H1 (cell line): ENCODE results near the gene CYBA. TPM values are rescaled to one million over a fixed set of nuclear protein-coding genes. Genes with fewer than 3 reads are reported as not detected.

Source experiments
- CTCF ChIA-PET: fragments of 300-600 bp; sonication (Branson Sonifier 250); formaldehyde crosslinking; loops from one replicate; lab custom pipeline; 2021; ENCODE audit not compliant: partially characterized antibody; lab: Charles Lee
- POLR2A ChIA-PET: fragments of 300-600 bp; sonication (Branson Sonifier 250); formaldehyde crosslinking; loops from one replicate; lab custom pipeline; 2021; ENCODE audit warnings: inconsistent platforms; ENCODE audit not compliant: partially characterized antibody; lab: Charles Lee
- DNase-seq, 2 experiments: peaks; one replicate each; pipeline versions ENCODE4 v3.0.0 to v3.0.0-alpha.2; 2010 to 2022; ENCODE audit warnings: low spot score in 2 of 2, low read depth in 1 of 2, mixed read lengths in 1 of 2
- FAIRE-seq: peaks from 2 replicates; lab custom pipeline; 2011; peaks lifted over from hg19 to GRCh38; lab: Jason Lieb, UNC
- H2AFZ ChIP-seq: 2 replicates; pipeline ENCODE4 v1.8.1; 2012; ENCODE audit warnings: low read length, inconsistent platforms
- H2AK5ac ChIP-seq: 2 replicates; pipeline ENCODE4 v1.6.1; 2013; ENCODE audit warnings: low read depth, low read length
- H2BK120ac ChIP-seq: replicated peaks from 2 replicates; pipeline ENCODE3; 2013; ENCODE audit warnings: low read depth, low read length, inconsistent platforms
- H2BK12ac ChIP-seq: 2 replicates; pipeline ENCODE4 v1.6.1; 2013; ENCODE audit warnings: low read depth, low read length
- H2BK15ac ChIP-seq: 2 replicates; pipeline ENCODE4 v1.6.1; 2013; ENCODE audit warnings: low read length
- H2BK20ac ChIP-seq: 2 replicates; pipeline ENCODE4 v1.6.1; 2013; ENCODE audit warnings: low read length
- H2BK5ac ChIP-seq: 2 replicates; pipeline ENCODE4 v1.6.1; 2013; ENCODE audit warnings: low read depth, low read length
- H3K14ac ChIP-seq: 2 replicates; pipeline ENCODE4 v1.6.1; 2013; ENCODE audit warnings: inconsistent platforms; ENCODE audit not compliant: insufficient read length
- H3K18ac ChIP-seq: 2 replicates; pipeline ENCODE4 v1.6.1; 2013; ENCODE audit warnings: low read length; ENCODE audit errors: extremely low read depth
- H3K23ac ChIP-seq: 2 replicates; pipeline ENCODE4 v1.6.1; 2013; ENCODE audit warnings: inconsistent platforms; ENCODE audit not compliant: insufficient read length
- H3K23me2 ChIP-seq: 2 replicates; pipeline ENCODE4 v1.6.1; 2013; ENCODE audit warnings: low read depth, low read length
- H3K27ac ChIP-seq: 2 replicates; pipeline ENCODE4 v1.6.1; 2011; ENCODE audit warnings: low read depth, low read length, inconsistent platforms
- H3K27me3 ChIP-seq, 4 experiments: replicated peaks in 1 of 4; 1 replicate in 1 of 4; 2 replicates in 3 of 4; pipeline versions ENCODE4 v1.6.1 to v1.8.1; 2011 to 2013; ENCODE audit warnings: low read length in 3 of 4, mild to moderate bottlenecking in 3 of 4, inconsistent platforms in 2 of 4, mixed read lengths in 2 of 4, moderate library complexity in 1 of 4; ENCODE audit not compliant: control insufficient read depth in 3 of 4, insufficient read depth in 3 of 4; ENCODE audit errors: extremely low read depth in 1 of 4
- H3K36me3 ChIP-seq, 4 experiments: 2 replicates each; pipeline versions ENCODE4 v1.6.1 to v1.8.1; 2011 to 2013; ENCODE audit warnings: mild to moderate bottlenecking in 4 of 4, low read length in 3 of 4, moderate library complexity in 2 of 4, control low read depth in 1 of 4, inconsistent platforms in 1 of 4; ENCODE audit not compliant: insufficient read depth in 4 of 4, control insufficient read depth in 2 of 4
- H3K4ac ChIP-seq: replicated peaks from 2 replicates; pipeline ENCODE3; 2013; ENCODE audit warnings: low read length, low read depth, mixed read lengths, inconsistent platforms; ENCODE audit not compliant: insufficient read length
- H3K4me1 ChIP-seq, 4 experiments: replicated peaks in 1 of 4; 1 replicate in 1 of 4; 2 replicates in 3 of 4; pipeline versions ENCODE4 v1.6.1 to v1.8.1; 2011 to 2013; ENCODE audit warnings: low read length in 3 of 4, inconsistent platforms in 2 of 4, mixed read lengths in 1 of 4; ENCODE audit not compliant: insufficient read depth in 4 of 4, control insufficient read depth in 3 of 4
- H3K4me2 ChIP-seq, 2 experiments: 2 replicates each; pipeline versions ENCODE4 v1.6.1 to v1.8.1; 2011 to 2013; ENCODE audit warnings: low read depth in 2 of 2, low read length in 2 of 2, control low read depth in 1 of 2, inconsistent platforms in 1 of 2, mild to moderate bottlenecking in 1 of 2; ENCODE audit not compliant: insufficient read depth in 1 of 2
- H3K4me3 ChIP-seq, 4 experiments: fragments of 200-600, 300-600 bp in 1 of 4; sonication (generic), shearing (Covaris generic), sonication (Bioruptor Twin) in 1 of 4; 2 replicates each; pipeline versions ENCODE4 v1.5.1 to v1.8.1; 2011 to 2016; ENCODE audit warnings: low read length in 4 of 4, low read depth in 3 of 4, control low read depth in 2 of 4, inconsistent platforms in 2 of 4, mild to moderate bottlenecking in 2 of 4, mixed read lengths in 1 of 4, moderate library complexity in 1 of 4; ENCODE audit not compliant: insufficient read depth in 2 of 4; ENCODE audit errors: extremely low read depth in 1 of 4
- H3K56ac ChIP-seq: replicated peaks from 2 replicates; pipeline ENCODE3; 2013; ENCODE audit warnings: low read depth, mild to moderate bottlenecking, mixed read lengths, low read length, inconsistent platforms; ENCODE audit not compliant: insufficient read length
- H3K79me1 ChIP-seq: 2 replicates; pipeline ENCODE4 v1.6.1; 2013; ENCODE audit warnings: low read depth, low read length, control low read depth
- H3K79me2 ChIP-seq, 2 experiments: 2 replicates each; pipeline versions ENCODE4 v1.6.1 to v1.8.1; 2012 to 2013; ENCODE audit warnings: low read length in 2 of 2, mild to moderate bottlenecking in 2 of 2, inconsistent platforms in 1 of 2; ENCODE audit not compliant: insufficient read depth in 2 of 2, control insufficient read depth in 1 of 2
- H3K9ac ChIP-seq, 4 experiments: replicated peaks in 1 of 4; 1 replicate in 1 of 4; 2 replicates in 3 of 4; pipeline versions ENCODE4 v1.6.1 to v1.8.1; 2011 to 2013; ENCODE audit warnings: low read depth in 3 of 4, low read length in 3 of 4, control low read depth in 2 of 4, mild to moderate bottlenecking in 2 of 4, moderate library complexity in 2 of 4, inconsistent platforms in 1 of 4; ENCODE audit errors: extremely low read depth in 1 of 4
- H3K9me3 ChIP-seq, 2 experiments: 2 replicates each; pipeline versions ENCODE4 v1.6.1 to v1.8.1; 2012 to 2013; ENCODE audit warnings: mild to moderate bottlenecking in 2 of 2, moderate library complexity in 2 of 2, control low read depth in 1 of 2, inconsistent platforms in 1 of 2, low read depth in 1 of 2, low read length in 1 of 2, mixed read lengths in 1 of 2; ENCODE audit not compliant: insufficient read depth in 2 of 2
- H4K20me1 ChIP-seq, 2 experiments: replicated peaks in 1 of 2; 2 replicates each; pipeline versions ENCODE3 to v1.8.1; 2011 to 2013; ENCODE audit warnings: inconsistent platforms in 2 of 2, low read length in 2 of 2, mild to moderate bottlenecking in 1 of 2; ENCODE audit not compliant: insufficient read depth in 2 of 2, control insufficient read depth in 1 of 2
- H4K5ac ChIP-seq: 2 replicates; pipeline ENCODE4 v1.6.1; 2013; ENCODE audit warnings: low read length, low read depth, mixed read lengths, inconsistent platforms; ENCODE audit not compliant: insufficient read length
- H4K8ac ChIP-seq: 2 replicates; pipeline ENCODE4 v1.8.0; 2013; ENCODE audit warnings: mild to moderate bottlenecking, moderate library complexity, low read length, inconsistent platforms; ENCODE audit not compliant: insufficient read depth; ENCODE audit errors: extremely low read depth
- H4K91ac ChIP-seq: replicated peaks from 2 replicates; pipeline ENCODE3; 2013; ENCODE audit warnings: low read length, mixed read lengths, inconsistent platforms; ENCODE audit not compliant: insufficient read length
- CHD2 ChIP-seq: IDR thresholded peaks from 2 replicates; pipeline ENCODE4 v1.6.1; 2012; ENCODE audit warnings: low read length, improper control_type of control experiment
- RAD21 ChIP-seq, 2 experiments: IDR thresholded peaks in 1 of 2; conservative IDR thresholded peaks in 1 of 2; 2 replicates each; pipeline ENCODE4 v1.6.1; 2011; ENCODE audit warnings: low read depth in 2 of 2, low read length in 2 of 2, improper control_type of control experiment in 1 of 2, inconsistent platforms in 1 of 2, mild to moderate bottlenecking in 1 of 2, moderate library complexity in 1 of 2
- WGBS, 2 experiments: shearing (Covaris generic) in 1 of 2; methylation state at CpG; one replicate each; pipeline versions ENCODE4 v1.1.6 to v1.1.7; 2013 to 2015; ENCODE audit warnings: low lambda C conversion rate in 2 of 2, mixed read lengths in 2 of 2, inconsistent platforms in 1 of 2, low coverage in 1 of 2, missing lambda C conversion rate in 1 of 2; ENCODE audit not compliant: insufficient replicate concordance in 2 of 2, insufficient coverage in 1 of 2, insufficient read length in 1 of 2; ENCODE audit errors: extremely low coverage in 1 of 2, missing lambda C conversion rate in 1 of 2; 5-methylcytosine and 5-hydroxymethylcytosine counted together
- polyA plus RNA-seq, 7 experiments: library from polyadenylated mRNA; depleted of rRNA in 3 of 7; stranded (reverse) in 5 of 7; unstranded in 2 of 7; fragments of >200 nt in 5 of 7; fragments of 200-250 nt in 2 of 7; gene quantifications; 1 replicate in 5 of 7; 2 replicates in 1 of 7; 4 replicates in 1 of 7; pipeline versions ENCODE4 v1.2.1 to v1.2.3, GENCODE V29; 2011 to 2013; ENCODE audit warnings: missing spikeins in 2 of 7, mixed read lengths in 2 of 7
- total RNA-seq: library from RNA; stranded (reverse); fragmentation: NEBNext Ultra II Directional; extraction: Animal tissue kit (Norgen Biotek cat#: 25700); gene quantifications from 2 replicates; pipeline ENCODE4 v1.2.1, GENCODE V29; 2021
- TF ChIP-seq, protein P1 (sequence below), 3 experiments: IDR thresholded peaks; 1 replicate in 2 of 3; 2 replicates in 1 of 3; pipeline versions ENCODE4 v1.5.1 to v1.6.1; 2011; ENCODE audit warnings: low read length in 3 of 3, mild to moderate bottlenecking in 3 of 3, inconsistent platforms in 2 of 3, low read depth in 1 of 3, moderate library complexity in 1 of 3; ENCODE audit not compliant: insufficient read depth in 1 of 3; ENCODE audit errors: control extremely low read depth in 1 of 3

CYBA gene
- total and polyA plus RNA-seq, 2 of the 8 experiments (the other 6 are each of a cell fraction or from before 2014, with no cell fraction given), result 136 to 254 TPM

DNA sequence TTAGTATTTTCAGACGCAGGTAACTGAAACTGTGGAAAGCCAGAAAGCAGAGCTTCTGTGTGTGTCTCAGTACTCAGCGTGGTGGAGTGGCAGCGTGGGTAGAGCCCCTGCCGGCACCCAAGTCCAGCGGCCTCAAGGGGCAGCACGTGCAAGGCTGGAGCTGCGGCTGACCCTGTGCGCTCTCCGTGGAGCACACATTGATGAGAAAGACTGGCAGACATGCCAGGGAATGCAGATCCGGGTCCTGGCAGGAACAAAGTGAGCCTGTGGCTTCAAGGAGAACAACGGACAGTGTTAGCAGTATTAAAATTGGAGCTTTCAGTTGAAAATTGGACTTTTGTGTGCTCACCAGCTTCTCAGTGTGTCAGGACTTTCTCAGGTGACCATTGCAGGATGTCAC, 57.4 kb downstream of the CYBA start:
- Histone ChIP-seq H3K23me2 (no peaks in the 10 kb centered on the region), H2AK5ac (no peak overlapping the region), H3K4me3 (no peak overlapping the region), H3K27me3 (no peaks in the 10 kb centered on the region), H2AFZ (no peak overlapping the region), H3K56ac (no peak overlapping the region), H2BK120ac (no peak overlapping the region), H3K4me1 (no peaks in the 10 kb centered on the region), H2BK5ac (no peak overlapping the region), H3K4ac (no peak overlapping the region), H2BK12ac (no peak overlapping the region), H3K79me2 (peaks cover 0 to 23% of the 10 kb centered on the region in 2 experiments; a peak in 2 of 4 replicates), H3K23ac (no peak overlapping the region), H3K9ac (no peak overlapping the region), H3K9me3 (no peaks in the 10 kb centered on the region), H2BK20ac (no peak overlapping the region), H3K36me3 (peaks cover 6 to 25% (median 19%) of the 10 kb centered on the region in 4 experiments; a peak in 6 of 8 replicates), H4K8ac (no peak overlapping the region), H2BK15ac (no peak overlapping the region), H3K18ac (no peak overlapping the region), H3K79me1 (no peaks in the 10 kb centered on the region; the same call in 1 of the 2 replicates), H3K4me2 (no peak overlapping the region), H4K5ac (no peak overlapping the region), H4K20me1 (peaks cover 3 to 19% of the 10 kb centered on the region in 2 experiments), H3K27ac (no peak overlapping the region), H4K91ac (no peak overlapping the region), H3K14ac (no peak overlapping the region)
- DNase-seq (no peak), FAIRE-seq (no peak)
- ChIA-PET CTCF (interaction anchor here (0.7 to 2.0 kb wide), 8 partner anchors 8 to 156 kb away, joined by 3 to 10 read pairs (median 3); partner anchors contain the start of gene ZC3H18), POLR2A (no interaction called here)
- TF ChIP-seq, protein P1, sequence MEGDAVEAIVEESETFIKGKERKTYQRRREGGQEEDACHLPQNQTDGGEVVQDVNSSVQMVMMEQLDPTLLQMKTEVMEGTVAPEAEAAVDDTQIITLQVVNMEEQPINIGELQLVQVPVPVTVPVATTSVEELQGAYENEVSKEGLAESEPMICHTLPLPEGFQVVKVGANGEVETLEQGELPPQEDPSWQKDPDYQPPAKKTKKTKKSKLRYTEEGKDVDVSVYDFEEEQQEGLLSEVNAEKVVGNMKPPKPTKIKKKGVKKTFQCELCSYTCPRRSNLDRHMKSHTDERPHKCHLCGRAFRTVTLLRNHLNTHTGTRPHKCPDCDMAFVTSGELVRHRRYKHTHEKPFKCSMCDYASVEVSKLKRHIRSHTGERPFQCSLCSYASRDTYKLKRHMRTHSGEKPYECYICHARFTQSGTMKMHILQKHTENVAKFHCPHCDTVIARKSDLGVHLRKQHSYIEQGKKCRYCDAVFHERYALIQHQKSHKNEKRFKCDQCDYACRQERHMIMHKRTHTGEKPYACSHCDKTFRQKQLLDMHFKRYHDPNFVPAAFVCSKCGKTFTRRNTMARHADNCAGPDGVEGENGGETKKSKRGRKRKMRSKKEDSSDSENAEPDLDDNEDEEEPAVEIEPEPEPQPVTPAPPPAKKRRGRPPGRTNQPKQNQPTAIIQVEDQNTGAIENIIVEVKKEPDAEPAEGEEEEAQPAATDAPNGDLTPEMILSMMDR (IDR thresholded peaks at IDR 0.05; ENCODE audit: control extremely low read depth in 1 of 3, insufficient read depth in 1 of 3, low read depth in 1 of 3, low read length in 3 of 3), result peak in 2 of 3 experiments; percentile 18 to 19; a peak in 2 of 4 replicates
- TF ChIP-seq RAD21 (IDR thresholded peaks at IDR 0.05 in 1 of 2, conservative IDR thresholded peaks at IDR 0.05 in 1 of 2; ENCODE audit: low read depth in 2 of 2, low read length in 2 of 2) (peak in 1 of 2 experiments; percentile 15; a peak in 1 of 4 replicates), CHD2 (no peak)
- 85% methylated on average over 11 of the region's 11 CpGs; no CpG with 5 or more reads in 1 of the 2 experiments for WGBS, 2 experiments
